ENCODE results near the gene NR1H3. TPM values are rescaled to one million over a fixed set of nuclear protein-coding genes. Genes with fewer than 3 reads are reported as not detected.

Gene NR1H3
- total RNA-seq, 1 experiment from 2014 or later, result 26.3 TPM

DNA sequence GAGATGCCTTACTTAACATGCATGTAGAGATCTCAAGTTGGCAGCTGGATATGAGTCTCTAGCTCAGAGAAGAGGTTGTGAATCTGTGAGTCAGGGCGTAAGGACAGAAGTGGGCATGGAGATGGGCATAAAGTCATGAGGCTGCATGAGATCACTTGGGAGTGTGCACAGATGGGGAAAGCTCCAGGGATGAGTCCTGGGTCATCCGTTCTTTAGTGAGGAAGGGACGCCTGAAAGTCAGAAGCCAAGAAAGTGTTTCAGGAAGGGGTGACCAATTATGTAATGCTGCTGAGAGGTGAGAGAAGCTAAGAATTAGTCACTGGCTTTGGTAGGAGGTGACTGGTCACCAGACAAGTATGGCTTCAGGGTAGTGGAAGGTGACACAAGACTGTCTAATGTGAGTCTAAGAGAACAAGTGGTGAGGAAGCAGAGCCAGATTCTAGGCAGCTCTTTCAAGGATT lies 15.9 kb upstream of the NR1H3 start:
- Histone ChIP-seq H2BK15ac (ENCODE audit: low read depth, low read length) (no peak overlapping the region), H2BK5ac (ENCODE audit: insufficient read length, low read length) (no peak overlapping the region), H3K4ac (ENCODE audit: low read depth, low read length) (no peak overlapping the region), H2BK20ac (ENCODE audit: low read depth, low read length, poor library complexity, severe bottlenecking) (no peak overlapping the region), H2AFZ (ENCODE audit: low read length) (no peak overlapping the region), H3K14ac (ENCODE audit: insufficient read depth, low read length) (no peak overlapping the region), H3K23me2 (ENCODE audit: insufficient read length, low read depth, low read length, poor library complexity, severe bottlenecking) (no peaks in the 10 kb centered on the region), H3K9ac (ENCODE audit: extremely low read depth, insufficient read length, low read length) (no peak overlapping the region), H3K23ac (ENCODE audit: insufficient read length, low read depth, low read length) (no peak overlapping the region), H4K8ac (replicated peaks; ENCODE audit: insufficient read length, low read depth, low read length) (no peak overlapping the region), H3K56ac (ENCODE audit: insufficient read length, low read depth, low read length) (no peak overlapping the region), H4K5ac (ENCODE audit: insufficient read length, low read depth, low read length) (no peak overlapping the region), H3T11ph (ENCODE audit: low read length) (no peak overlapping the region), H3K27ac (ENCODE audit: insufficient read length, low read depth, low read length) (no peak overlapping the region), H4K91ac (ENCODE audit: insufficient read length, low read depth, low read length) (no peak overlapping the region), H3K79me1 (ENCODE audit: insufficient read depth, low read depth, low read length, poor library complexity, severe bottlenecking) (no peaks in the 10 kb centered on the region), H4K20me1 (ENCODE audit: control insufficient read depth, insufficient read depth, insufficient read length) (no peaks in the 10 kb centered on the region), H2BK120ac (ENCODE audit: low read depth, low read length, poor library complexity, severe bottlenecking) (no peak overlapping the region), H3K79me2 (ENCODE audit: insufficient read depth, low read length) (no peaks in the 10 kb centered on the region), H3K27me3 (ENCODE audit: insufficient read depth, low read length) (no peaks in the 10 kb centered on the region), H3K9me3 (ENCODE audit: control insufficient read depth, low read depth, low read length) (no peaks in the 10 kb centered on the region), H2AK5ac (ENCODE audit: insufficient read length, low read length) (no peak overlapping the region), H3K18ac (ENCODE audit: insufficient read length, low read depth, low read length) (no peak overlapping the region), H3K4me1 (ENCODE audit: insufficient read depth, low read length) (no peaks in the 10 kb centered on the region), H3K4me2 (ENCODE audit: insufficient read depth, insufficient read length, low read length) (no peak overlapping the region), H2BK12ac (ENCODE audit: insufficient read length, low read depth, low read length) (no peak overlapping the region)
- H3K27me3 Mint-ChIP-seq (ENCODE audit: low read depth), result no peaks in the 10 kb centered on the region
- H3K27ac Mint-ChIP-seq, result peak overlapping the region in 1 of 3 experiments; percentile 17; a peak in 1 of 7 replicates
- H3K9me3 Mint-ChIP-seq, result no peaks in the 10 kb centered on the region; a peak in 1 of 5 replicates
- DNase-seq, result no peak
- H3K36me3 Mint-ChIP-seq (ENCODE audit: insufficient read depth in 1 of 3, low read depth in 3 of 3), result peaks cover 6 to 89% (median 81%) of the 10 kb centered on the region in 3 experiments; a peak in 6 of 7 replicates
- H3K4me3 Mint-ChIP-seq, result no peak overlapping the region
- no CpG with 5 or more reads among the region's 3 CpGs for WGBS (ENCODE audit: extremely low coverage, insufficient read length, low lambda C conversion rate)
- TF ChIP-seq, protein P1, sequence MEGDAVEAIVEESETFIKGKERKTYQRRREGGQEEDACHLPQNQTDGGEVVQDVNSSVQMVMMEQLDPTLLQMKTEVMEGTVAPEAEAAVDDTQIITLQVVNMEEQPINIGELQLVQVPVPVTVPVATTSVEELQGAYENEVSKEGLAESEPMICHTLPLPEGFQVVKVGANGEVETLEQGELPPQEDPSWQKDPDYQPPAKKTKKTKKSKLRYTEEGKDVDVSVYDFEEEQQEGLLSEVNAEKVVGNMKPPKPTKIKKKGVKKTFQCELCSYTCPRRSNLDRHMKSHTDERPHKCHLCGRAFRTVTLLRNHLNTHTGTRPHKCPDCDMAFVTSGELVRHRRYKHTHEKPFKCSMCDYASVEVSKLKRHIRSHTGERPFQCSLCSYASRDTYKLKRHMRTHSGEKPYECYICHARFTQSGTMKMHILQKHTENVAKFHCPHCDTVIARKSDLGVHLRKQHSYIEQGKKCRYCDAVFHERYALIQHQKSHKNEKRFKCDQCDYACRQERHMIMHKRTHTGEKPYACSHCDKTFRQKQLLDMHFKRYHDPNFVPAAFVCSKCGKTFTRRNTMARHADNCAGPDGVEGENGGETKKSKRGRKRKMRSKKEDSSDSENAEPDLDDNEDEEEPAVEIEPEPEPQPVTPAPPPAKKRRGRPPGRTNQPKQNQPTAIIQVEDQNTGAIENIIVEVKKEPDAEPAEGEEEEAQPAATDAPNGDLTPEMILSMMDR (conservative IDR thresholded peaks at IDR 0.05), result no peak
- peaks cover 0 to 3% of the 10 kb centered on the region in 2 experiments; a peak in 2 of 4 replicates for H3K4me1 Mint-ChIP-seq

All from H9 (cell line).